VCaP (cell line): Measurements from ENCODE around the gene RUNX1.

Experiments used
- H3K27ac ChIP-seq: fragments of 450-650 bp; 2 replicates; pipeline ENCODE4 v1.5.1; 2017
- TF ChIP-seq, protein P1 (sequence below): fragments of 450-650 bp; conservative IDR thresholded peaks from 2 replicates; pipeline ENCODE4 v1.5.1; 2017; ENCODE audit warnings: mild to moderate bottlenecking, moderate library complexity

RUNX1 gene

DNA sequence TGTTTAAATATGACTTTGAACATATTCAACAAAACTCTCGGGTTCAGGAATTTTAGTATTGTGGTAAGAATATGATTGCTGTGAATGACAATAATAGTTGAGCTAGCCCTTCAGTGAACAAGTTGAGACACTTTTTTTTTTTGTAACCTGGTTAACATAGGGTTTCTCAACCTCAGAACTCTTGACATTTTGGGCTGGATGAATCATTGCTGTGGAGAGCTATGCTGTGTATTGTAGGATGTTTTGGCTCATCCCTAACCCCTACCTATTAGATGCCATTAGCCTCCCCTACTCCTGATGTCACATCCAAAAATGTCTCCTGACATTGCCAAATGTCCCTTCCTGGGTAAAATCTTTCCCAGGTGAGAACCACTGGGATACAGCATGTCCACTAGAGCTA lies 113.7 kb downstream of the RUNX1 start:
- H3K27ac ChIP-seq = no peak overlapping the region
- TF ChIP-seq, protein P1, sequence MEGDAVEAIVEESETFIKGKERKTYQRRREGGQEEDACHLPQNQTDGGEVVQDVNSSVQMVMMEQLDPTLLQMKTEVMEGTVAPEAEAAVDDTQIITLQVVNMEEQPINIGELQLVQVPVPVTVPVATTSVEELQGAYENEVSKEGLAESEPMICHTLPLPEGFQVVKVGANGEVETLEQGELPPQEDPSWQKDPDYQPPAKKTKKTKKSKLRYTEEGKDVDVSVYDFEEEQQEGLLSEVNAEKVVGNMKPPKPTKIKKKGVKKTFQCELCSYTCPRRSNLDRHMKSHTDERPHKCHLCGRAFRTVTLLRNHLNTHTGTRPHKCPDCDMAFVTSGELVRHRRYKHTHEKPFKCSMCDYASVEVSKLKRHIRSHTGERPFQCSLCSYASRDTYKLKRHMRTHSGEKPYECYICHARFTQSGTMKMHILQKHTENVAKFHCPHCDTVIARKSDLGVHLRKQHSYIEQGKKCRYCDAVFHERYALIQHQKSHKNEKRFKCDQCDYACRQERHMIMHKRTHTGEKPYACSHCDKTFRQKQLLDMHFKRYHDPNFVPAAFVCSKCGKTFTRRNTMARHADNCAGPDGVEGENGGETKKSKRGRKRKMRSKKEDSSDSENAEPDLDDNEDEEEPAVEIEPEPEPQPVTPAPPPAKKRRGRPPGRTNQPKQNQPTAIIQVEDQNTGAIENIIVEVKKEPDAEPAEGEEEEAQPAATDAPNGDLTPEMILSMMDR = no peak

DNA sequence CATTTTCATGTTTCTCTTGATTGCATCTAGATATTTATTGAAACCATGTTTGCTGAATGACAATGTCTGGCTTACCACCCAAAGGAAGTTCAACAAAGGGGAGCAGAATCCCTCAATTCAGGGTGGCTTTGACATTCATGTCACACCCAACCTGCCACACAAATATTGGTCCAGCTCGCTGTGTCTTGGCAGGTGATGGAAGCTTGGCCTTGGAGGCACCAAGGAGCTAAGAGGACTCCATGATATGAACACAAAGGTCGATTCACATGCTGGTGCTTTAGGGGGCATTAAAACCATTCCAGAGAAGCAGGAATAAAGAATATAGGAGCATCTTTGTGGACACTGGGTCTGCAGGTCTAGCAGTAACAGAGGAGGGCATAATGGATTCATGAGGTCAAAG lies 114.8 kb downstream of the RUNX1 start:
- TF ChIP-seq, protein P1 = no peak
- H3K27ac ChIP-seq = no peak overlapping the region

DNA sequence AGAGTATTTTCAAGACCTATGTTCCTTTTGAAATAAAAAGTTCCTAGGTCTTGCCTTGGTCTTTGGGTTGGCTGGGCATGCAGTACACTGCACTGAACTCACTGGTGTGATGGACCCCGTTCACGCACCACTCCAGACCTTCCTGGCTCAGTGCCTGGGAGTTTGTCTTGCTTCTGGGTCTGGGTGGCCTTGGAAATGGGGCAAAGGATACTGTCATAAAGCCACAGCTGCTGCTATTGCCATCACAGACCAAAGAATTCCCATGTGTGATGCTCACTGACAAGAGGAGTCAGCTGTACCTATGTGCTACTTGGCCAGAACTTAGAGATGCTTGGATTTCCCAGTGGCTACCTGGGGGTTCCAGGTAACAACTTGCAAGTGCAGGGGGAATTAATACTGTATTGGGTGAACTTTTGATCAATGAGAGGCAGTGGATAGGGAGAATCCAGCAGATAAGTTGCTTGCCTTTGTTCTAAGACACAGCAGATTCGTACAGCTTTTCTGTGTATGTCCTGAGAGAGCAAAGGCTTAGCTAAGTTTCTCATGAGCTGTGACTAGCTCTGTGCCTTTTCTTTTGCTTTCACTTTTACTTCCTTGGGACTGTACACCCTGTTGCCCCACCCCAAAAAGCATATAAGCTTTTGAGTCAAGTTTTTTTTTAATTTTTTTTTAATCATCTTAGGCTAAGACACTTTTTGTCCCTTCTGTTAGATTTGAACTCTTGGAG lies 115.3 kb downstream of the RUNX1 start:
- TF ChIP-seq, protein P1 = no peak
- H3K27ac ChIP-seq = no peak overlapping the region

DNA sequence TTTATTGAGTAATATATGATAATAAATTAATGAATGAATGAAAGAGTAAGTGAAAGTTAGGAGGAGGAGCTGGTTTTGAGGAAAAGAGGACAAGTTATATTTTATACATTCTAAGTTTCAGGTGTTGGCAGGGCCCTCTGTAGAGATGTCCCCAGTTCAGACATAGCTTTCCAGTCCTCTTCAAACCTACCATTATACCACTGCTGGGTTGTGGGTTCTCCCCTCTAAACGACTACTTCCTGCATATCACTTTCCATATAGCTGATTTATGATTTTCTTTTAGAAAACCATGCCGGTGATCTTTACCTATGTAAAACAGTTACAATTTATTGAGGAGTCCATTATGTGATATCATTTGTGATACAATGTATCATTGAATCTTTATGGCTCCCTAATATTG lies 116.9 kb downstream of the RUNX1 start:
- no peak overlapping the region for H3K27ac ChIP-seq
- TF ChIP-seq, protein P1 = no peak

DNA sequence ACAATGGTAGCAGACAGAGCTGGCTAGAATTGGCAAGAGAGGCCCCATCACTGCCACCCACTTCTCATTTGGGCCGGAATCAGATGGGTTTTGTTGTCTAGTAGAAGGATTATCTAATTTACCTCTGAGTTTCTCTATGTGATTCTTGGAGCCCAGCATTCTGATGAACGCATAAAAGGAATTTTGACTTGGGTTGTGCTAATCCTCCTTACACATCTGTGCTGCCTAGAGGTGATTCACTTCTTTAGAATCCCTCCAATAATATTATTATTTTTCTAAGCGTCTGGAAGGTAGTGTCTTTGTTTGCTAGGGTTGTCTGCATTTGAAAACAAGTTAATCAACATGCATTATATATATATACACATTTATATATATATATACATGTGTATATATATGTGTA lies 118.1 kb downstream of the RUNX1 start:
- TF ChIP-seq, protein P1 = no peak
- no peak overlapping the region for H3K27ac ChIP-seq

DNA sequence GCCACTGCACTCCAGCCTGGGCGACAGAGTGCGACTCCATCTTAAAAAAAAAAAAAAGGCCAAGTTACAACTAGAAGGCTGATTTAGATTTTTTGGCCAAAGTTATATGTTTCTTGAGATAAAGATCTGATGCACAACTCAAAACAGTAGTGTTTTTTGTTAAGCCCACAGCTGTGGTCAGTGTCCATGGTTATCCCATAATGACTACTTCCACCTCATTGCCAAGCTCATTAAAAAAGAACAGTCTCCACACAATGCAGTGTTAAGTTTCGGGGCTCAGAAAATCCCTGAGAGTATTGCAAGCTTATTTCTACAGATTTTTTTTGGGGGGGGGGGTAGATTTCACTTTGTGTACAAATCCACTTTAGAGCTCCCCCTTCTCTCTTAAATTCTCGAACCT lies 120.5 kb downstream of the RUNX1 start:
- no peak overlapping the region for H3K27ac ChIP-seq
- TF ChIP-seq, protein P1 = no peak

DNA sequence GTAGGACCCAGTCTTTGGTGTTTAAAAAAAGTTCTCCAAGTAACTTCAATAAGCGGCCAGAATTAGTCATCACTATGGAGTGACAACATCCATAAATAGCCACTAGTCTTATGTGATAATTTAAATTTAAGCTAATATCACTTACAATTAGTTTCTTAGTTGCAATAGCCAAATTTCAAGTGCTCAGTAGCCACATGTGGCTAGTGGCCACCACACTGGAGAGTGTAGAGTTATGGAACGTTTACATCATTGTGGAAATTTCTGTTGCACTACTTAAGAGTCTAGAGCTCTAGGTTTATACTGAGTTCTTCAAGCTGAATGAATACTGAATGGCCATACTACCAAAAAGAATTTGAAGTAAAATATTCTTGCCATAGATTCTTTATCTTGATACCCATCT lies 121.1 kb downstream of the RUNX1 start:
- TF ChIP-seq, protein P1 = no peak
- no peak overlapping the region for H3K27ac ChIP-seq
